Stimulated activated CD4-positive, alpha-beta T cell treated with anti-CD3 and anti-CD28 coated beads, Interleukin-1b, Interleukin-23, amount 100 ng/mL, for 4 hours (primary cell): ENCODE data around the gene SNX14.
A peak's percentile ranks its signal among the peaks of the same experiment; 100 is the strongest.

ENCODE experiments used
- DNase-seq, 2 donors: peaks; one replicate each; pipeline ENCODE4 v3.0.0-alpha.2; 2020; ENCODE audit warnings: low read depth in 2 of 2

SNX14 gene

GRCh38 chr6:85498596-85499258 lies 94.9 kb downstream of the SNX14 start:
- DNase-seq, result no peak

- DNase-seq, result no peak
Observed at GRCh38 chr6:85496856-85497255, 96.8 kb downstream of the SNX14 start.

- DNase-seq, result no peak
Observed at GRCh38 chr6:85496009-85496579, 97.6 kb downstream of the SNX14 start.

- no peak for DNase-seq
Observed at GRCh38 chr6:85494547-85495536, 98.8 kb downstream of the SNX14 start.

- DNase-seq, result no peak
Observed at GRCh38 chr6:85493389-85493788, 100.3 kb downstream of the SNX14 start.

GRCh38 chr6:85490516-85491248 lies 103.0 kb downstream of the SNX14 start:
- DNase-seq, result no peak

GRCh38 chr6:85484948-85485347 lies 108.7 kb downstream of the SNX14 start:
- no peak for DNase-seq

GRCh38 chr6:85483846-85484245 lies 109.8 kb downstream of the SNX14 start:
- DNase-seq, result no peak

- peak; percentile 79 to 81 for DNase-seq
Observed at GRCh38 chr6:85482905-85483700, 110.6 kb downstream of the SNX14 start.

GRCh38 chr6:85482206-85482904 lies 111.3 kb downstream of the SNX14 start:
- DNase-seq, result no peak

- no peak for DNase-seq
Observed at GRCh38 chr6:85479208-85479607, 114.5 kb downstream of the SNX14 start.

- no peak for DNase-seq
Observed at GRCh38 chr6:85476532-85476931, 117.1 kb downstream of the SNX14 start.

GRCh38 chr6:85473748-85474147 lies 119.9 kb downstream of the SNX14 start:
- DNase-seq, result no peak

GRCh38 chr6:85472744-85473143 lies 120.9 kb downstream of the SNX14 start:
- DNase-seq, result no peak

- no peak for DNase-seq
Observed at GRCh38 chr6:85470023-85470410, 123.6 kb downstream of the SNX14 start.

GRCh38 chr6:85469276-85470022 lies 124.2 kb downstream of the SNX14 start:
- no peak for DNase-seq

GRCh38 chr6:85468326-85468725 lies 125.3 kb downstream of the SNX14 start:
- no peak for DNase-seq

GRCh38 chr6:85465762-85466161 lies 127.9 kb downstream of the SNX14 start:
- no peak for DNase-seq

- DNase-seq, result peak in 1 of 2 donors; percentile 21
Observed at GRCh38 chr6:85464722-85465150, 128.9 kb downstream of the SNX14 start.

- peak in 1 of 2 donors; percentile 5 for DNase-seq
Observed at GRCh38 chr6:85464260-85464644, 129.4 kb downstream of the SNX14 start.
